HG03354 (cell line): ENCODE results near the gene TYRP1.

ENCODE experiments used
- ATAC-seq: cut with Tn5 transposase; IDR thresholded peaks from one replicate; pipeline ENCODE4 v1.9.1; 2021; ENCODE audit warnings: mild to moderate bottlenecking; ENCODE audit not compliant: unreplicated experiment, poor library complexity, severe bottlenecking

TYRP1 gene

DNA sequence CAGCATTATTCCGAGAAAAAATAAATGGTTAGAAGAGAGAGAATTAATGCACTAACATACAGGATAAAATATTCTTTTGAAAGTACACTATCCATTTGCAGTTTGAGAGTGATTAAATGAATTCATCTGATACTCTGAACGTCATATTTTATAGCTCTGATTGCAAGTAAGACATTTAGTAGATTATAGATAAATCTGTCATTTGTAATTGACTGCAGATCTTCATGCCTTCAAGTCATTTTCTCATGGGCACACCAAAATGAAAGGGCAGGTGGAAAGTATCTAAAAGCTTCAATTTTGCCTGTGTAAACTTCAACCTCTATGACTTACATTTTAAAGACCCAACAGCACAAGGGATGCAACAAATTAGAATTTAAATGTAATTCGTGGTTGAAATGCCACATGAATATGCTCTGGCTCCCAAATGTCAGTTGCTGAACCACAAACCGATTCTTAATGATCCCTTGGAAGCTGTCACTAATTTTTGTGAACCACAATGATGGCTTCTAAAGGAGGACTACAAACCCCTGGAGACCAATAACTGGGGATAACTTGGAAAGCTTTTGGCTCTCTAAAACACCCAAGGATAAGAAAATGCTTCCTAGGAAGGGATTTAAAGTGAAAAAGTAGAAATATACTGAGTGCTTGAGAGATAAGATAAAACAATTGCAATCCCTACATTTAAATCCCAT, 3.9 kb downstream of the TYRP1 start:
- no peak for ATAC-seq

DNA sequence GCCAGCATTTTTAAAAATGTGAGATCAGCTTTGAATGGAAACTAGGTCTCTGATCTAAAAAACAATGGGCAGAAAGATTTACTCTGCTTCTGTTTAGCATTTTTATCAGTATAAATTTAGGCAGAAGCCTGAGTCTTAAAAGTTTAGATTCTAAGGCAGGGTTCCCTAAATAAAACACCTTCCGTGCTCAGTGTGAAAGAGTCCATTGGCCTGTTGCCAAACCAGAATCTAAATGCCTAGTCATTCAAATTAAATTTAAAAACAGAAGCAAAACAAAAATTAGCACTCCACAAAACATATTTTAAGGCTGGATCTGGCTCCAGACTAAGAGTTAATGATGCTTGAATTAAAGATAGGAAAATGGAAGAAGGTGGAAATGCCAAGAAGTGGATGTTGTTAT, 4.5 kb downstream of the TYRP1 start:
- no peak for ATAC-seq

DNA sequence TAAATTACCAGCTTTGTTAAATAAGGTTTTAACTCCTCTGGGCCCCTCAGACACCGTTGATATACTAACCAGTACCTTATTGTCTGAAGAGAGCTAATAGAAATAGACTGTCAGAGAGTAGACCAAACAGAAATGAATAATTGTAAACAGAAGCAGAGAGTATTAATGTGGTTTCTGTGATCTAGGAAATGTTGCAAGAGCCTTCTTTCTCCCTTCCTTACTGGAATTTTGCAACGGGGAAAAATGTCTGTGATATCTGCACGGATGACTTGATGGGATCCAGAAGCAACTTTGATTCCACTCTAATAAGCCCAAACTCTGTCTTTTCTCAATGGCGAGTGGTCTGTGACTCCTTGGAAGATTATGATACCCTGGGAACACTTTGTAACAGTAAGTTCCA, 5.1 kb downstream of the TYRP1 start:
- ATAC-seq = no peak

DNA sequence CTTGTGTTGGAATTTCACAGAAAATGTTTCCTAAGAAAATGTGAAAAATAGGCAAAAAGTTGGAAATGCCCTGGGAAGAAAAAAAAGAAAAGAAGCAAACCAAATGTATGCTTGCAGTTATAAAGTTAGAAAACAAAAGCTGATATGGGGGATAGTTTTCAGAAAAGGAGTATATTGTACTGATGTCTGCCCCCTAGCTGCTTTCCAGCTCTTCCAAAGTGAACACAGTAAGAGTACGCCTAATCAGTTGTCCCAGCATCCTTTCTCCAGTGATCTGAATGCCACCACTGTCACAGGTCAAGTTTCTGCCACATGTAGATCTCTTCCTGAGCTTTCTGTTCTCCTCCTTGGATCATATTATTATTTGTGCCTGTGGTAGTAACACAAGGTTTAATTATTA, 5.8 kb downstream of the TYRP1 start:
- ATAC-seq = no peak

DNA sequence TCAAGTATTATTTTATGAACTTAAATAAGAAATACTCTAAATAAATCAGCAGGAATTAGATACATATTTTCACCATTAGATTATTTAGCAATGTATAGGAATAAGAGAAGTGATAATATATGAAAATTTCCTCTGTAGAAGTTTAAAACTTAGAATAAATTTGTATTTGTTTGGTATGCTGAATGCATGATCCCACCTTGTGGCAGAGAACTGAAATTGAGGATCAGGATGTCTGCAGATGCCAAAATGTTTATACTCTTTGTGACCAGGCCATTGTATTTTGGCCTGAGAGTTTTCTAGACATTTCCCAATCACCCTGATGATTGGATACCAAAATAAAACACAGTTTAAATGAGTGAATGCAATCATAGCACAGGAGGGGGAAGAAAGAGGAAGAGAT, 6.3 kb downstream of the TYRP1 start:
- no peak for ATAC-seq

DNA sequence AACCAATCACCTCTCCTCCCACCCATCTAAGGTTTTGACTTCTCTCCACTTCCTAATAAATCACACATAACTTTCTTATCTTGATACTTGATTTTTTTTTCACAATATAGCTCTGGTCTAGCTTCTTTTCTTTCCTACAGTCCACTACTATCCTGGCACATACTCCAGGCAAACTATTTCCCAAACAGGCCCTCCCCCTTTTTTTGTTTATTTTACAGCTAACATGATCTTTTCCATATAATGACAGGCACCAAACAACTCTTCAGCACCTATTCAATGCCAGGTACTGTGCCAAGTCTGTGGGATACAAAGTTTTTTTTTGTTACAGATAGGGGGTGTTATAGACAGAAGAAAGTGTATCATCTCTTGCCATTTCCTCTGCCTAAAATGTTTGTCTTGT, 7.9 kb downstream of the TYRP1 start:
- ATAC-seq = no peak

DNA sequence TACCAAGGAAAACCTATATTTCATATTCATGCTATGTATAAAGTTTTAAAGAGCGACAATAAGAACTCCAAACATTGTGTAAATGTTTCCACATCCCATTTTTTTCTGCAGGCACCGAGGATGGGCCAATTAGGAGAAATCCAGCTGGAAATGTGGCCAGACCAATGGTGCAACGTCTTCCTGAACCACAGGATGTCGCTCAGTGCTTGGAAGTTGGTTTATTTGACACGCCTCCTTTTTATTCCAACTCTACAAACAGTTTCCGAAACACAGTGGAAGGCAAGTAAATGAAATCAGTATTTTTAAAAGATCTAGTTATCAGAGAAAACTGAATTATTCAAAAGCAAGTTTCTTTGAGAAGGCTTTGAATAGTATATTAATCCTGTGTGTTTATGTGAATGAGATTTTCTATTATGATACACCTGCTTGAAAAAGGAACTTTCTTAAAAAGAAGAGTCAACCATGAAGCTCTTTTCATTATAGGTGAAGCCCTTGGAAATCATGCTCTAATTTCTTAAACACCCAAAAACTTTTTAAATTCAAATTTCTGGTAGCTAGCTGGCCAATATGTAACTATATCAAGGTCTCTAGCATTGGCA, 9.1 kb downstream of the TYRP1 start:
- ATAC-seq = no peak

DNA sequence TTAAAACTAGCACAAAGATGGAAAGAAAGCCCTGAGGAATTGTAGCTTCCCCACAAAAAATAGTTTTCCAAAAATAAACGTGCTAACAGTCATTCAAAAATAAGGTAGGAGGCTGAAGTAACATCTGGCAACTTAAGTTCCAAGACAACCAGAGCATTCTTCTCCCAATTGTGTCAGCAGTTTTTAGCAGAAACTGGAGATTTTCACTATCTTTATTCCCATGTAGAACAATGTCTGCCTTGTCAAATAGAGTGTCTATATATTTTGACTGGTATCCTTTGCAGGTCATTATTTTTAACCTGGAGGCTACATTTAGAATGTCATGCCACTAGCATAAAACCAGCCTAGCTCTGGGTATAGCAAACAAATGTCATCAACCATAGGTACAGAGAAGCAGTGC, 10.8 kb downstream of the TYRP1 start:
- ATAC-seq = no peak

DNA sequence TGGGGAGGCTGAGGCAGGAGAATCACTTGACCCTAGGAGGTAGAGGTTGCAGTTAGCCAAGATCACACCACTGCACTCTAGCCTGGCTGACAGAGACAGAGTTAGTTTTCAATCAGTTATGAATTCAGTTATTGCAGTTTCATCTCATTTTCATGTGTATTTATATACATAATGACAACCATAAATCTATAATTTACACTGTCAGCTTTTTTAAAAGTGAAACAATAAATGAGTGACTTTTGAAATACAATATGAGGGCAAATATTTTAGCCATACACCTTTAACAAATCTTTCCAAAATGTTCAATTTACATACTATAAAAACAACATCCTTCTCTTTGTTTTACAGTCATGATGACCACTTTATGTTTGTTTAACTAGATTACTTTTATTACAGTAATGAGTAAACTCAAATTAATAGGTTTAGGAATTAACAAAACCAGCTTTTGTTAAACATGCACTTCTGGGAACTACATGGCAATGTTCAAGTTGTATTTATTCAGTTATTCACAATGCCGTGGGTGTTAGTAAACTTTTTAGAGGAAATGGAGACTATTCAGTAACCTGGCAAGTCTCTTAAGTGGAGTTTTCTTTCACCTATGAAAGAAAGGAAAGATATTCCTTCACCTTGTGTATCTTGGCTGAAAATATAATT, 12.7 kb downstream of the TYRP1 start:
- ATAC-seq = no peak

DNA sequence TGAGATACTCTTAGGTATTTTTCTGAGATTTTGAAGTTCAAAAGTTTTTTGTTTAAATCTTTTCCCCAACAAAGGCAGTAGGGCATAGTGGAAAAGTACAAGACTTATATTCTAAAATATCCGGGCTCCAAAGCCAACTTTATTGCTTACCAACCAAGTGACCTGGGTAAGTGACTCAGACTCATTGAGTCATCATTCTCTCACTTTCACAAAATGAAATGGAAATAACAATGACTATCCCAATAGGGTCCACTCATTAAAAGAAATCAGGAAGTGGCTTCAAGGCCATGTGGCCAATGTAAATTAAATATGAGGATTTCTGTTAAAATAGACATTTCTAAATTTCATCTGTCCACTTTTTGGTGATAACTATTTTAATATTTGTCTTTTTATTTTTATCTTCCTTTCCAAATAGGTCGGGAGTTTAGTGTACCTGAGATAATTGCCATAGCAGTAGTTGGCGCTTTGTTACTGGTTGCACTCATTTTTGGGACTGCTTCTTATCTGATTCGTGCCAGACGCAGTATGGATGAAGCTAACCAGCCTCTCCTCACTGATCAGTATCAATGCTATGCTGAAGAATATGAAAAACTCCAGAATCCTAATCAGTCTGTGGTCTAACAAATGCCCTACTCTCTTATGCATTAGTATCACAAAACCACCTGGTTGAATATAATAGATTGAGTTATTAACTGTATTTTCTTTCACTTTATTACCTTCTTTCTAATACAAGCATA, 15.5 kb downstream of the TYRP1 start:
- no peak for ATAC-seq

DNA sequence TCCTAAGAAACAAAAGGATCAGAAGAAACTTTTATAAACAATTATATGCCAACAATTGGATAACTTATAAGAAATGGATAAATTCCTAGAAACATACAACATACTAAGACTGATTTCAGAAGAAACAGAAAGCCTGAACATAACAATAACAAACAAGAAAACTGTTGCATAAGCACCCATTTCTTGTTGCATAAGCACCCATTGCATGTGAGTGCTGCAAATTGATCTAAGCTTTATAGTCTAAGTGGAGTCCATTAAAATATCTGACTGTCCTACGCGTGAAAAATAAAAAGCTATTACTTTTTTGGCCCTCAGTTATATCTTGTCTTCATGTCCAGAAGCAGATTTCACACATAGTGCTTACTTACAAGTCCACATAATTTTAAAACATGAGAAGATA, 19.3 kb downstream of the TYRP1 start:
- ATAC-seq = no peak

DNA sequence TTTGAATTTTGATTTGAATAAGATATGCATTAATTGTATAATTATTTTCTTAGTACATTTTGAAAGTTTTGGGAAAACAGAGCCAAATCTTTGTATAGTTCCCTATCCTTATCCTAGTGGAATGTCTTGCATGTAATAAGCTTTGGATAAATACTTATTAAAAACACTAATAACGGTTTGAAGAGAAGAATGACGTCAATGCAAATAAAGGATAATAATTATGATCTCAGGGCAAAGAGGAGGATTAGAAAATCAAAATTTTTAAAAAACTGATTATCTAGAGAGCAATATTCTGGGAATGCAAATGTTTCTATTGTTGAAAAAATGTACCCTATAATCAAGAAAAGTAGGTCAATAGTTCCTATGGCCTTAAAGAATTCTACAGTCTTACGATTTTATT, 22.1 kb downstream of the TYRP1 start:
- no peak for ATAC-seq

DNA sequence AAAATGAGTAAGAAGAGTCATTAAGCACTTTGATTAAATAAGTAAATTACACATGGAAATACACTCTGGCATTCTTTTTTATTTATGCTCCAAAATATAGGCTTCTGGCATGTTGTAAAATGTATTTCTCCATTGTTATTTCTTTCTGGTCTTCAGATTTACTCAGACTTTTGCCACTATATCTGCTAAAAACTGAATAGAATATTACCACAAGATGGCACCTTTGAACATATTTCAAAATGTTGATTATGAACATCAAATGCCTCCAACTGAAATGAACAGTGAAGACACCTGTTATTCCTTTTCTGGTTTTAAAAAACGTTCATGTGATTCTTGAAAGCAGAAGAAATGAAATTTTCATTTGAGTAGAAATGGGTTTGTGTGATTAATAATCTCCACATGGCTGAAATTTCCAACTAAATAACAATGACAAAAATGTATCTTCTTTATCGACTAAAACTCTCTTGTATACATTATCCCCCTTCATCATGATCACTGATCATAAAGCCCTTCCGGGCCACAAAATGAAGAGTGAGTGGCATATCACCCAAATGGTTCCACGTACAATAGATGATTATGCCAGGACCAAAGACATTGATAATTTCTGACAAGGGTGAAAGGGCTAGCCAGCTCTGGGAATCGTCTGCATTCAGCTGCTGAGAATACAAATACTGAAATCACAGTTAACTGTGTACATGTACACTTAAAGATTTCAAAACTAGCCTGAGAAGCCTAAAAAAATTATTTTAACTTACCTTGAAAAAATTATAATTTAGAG, 23.8 kb downstream of the TYRP1 start:
- no peak for ATAC-seq

DNA sequence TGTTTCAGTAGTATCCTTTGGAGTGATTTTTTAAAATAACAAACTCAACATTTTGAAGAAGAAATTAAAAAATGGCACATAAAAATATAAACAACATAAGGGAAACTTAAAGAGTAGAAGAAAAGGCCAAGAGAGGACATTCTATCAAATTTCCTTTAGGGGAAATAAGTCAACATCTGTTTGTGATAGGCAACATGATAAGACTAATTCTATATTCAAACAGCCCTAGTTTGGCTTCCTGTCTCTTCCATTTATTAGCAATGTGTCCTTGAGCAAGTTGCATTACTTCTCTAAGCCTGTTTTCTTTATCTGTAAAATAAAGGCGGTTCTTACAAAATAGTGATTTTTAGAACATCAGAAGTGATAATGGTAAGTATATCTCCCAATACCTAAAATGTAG, 24.7 kb downstream of the TYRP1 start:
- no peak for ATAC-seq

DNA sequence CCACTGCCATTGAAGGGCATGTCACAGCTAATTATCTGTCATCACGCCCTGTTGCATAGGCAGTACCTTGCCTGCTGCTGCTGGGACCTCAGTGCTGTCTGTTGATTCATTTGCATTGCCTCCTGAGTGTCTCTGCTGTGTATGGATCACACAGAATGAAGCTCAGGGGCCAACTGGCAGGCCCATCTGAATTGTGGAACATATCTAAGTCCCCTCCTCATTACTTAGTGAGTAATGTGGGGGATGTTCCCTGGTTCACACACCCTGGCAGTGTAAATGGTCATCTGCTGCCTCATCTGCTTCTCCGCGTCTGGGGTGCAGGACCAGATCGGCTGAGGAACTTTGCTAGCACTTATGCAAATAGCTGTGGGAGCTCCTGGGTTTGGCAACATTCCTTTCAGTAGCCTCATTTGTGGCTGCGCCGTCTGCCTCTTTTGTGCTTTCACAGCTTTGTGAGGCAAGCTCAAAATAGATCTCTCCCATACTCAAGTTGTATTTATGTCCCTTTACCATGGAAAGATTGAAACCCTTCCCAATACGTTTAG, 25.4 kb downstream of the TYRP1 start:
- ATAC-seq = no peak

DNA sequence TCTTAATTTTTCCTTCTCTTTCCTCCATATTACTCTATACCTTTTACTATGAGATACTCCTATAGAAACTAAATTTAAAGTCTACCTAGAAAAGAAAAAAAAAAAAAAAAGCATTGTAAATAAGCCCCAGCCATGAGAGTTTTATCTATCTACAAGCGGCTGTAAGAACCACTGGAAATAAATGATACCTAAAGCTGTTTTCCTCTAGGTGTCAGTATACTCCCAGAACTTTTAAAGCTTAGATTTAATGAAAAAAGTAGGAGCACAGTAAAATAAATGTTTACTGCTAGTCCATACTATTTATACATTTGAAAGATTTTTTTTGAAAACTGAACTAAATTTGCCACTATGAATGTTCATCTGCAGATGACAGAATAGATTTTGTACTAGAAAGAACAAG, 26.2 kb downstream of the TYRP1 start:
- no peak for ATAC-seq

DNA sequence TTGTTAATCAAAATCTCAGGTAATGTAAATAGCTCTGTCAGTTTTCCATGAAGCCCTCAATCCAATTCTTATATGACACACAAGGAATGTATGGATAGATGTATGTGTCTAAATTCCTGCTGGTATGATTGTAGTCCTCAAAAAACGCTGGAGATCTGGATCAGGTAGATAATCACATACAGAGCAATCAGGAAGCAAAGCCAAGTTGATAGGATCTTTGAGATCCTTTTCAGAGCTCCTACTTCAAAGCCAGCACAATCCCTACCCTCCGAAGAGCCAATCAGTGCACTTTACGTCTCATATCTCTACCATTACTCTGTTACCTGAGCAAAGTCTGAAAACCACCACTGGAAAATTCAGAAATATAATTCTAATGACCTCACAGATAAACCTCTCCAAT, 27.4 kb downstream of the TYRP1 start:
- no peak for ATAC-seq

DNA sequence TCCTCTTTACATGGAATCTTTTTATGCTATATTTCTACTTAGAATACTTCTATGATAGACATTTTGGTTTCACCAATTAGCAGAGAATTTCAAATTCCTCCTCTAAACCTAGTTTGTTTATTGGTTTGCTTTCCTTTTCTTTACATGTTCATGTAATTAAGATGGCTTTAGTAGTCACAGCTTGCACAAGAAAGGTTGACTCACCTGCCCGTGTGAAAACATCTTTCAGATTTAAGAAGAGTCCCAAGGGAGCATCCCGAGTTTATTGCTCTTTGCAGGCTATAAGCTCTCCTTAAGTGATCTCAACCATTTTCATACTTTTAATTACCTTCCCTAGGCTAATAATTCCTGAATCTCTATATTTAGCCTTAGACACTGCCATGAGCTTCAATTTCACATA, 28.9 kb downstream of the TYRP1 start:
- no peak for ATAC-seq

DNA sequence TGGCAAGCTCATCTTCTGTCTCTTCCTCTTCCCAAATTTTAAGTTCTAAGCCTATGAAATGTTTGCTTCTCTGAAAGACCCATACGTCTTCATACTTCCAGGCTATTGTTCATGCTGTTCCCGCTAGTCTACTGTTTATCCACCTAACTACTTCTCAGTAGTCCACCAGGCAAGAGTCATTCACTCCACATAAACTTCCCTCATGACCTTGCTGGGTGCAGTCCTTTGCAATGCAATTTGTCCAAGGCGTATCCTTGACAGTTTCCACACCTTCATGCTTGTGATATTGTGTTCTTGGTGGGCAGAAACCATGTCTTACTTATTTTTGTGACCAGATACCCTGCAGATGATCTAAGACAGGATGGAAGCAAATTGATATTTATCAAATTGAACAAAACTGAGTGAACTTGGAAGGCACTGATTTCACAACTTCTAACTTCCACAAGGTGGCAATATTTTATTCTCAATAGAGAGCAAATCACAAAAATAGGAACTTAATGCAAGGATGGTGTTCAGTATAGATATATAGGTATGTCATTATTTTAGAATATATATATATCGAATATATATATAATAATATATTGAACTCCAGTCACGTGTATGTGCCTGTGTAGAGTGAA, 30.3 kb downstream of the TYRP1 start:
- no peak for ATAC-seq
